Right lobe of liver (tissue), 4 donors: ENCODE measurements around the gene WDR82.

ENCODE experiments used
- POLR2A ChIP-seq: fragments of 450-650 bp; IDR thresholded peaks from one replicate; pipeline ENCODE4 v1.6.1; 2017; ENCODE audit warnings: antibody characterized with exemption, mild to moderate bottlenecking
- TF ChIP-seq, protein P1 (sequence below), 4 donors: fragments of 200-600 bp in 3 of 4; fragments of 450-650 bp in 1 of 4; IDR thresholded peaks; one replicate each; pipeline versions ENCODE4 v1.5.1 to v1.8.0; 2016 to 2022; ENCODE audit warnings: antibody characterized with exemption in 4 of 4, mild to moderate bottlenecking in 2 of 4
- donor health status: DM: no; HTN: no; CAD: no.
- donor health status: DM: no; HTN: no; CAD: no.
- donor health status: DM: no; HTN: yes; CAD: no.

GRCh38 chr3:52213005-52213404 is 65.4 kb downstream of the WDR82 start:
- TF ChIP-seq, protein P1, sequence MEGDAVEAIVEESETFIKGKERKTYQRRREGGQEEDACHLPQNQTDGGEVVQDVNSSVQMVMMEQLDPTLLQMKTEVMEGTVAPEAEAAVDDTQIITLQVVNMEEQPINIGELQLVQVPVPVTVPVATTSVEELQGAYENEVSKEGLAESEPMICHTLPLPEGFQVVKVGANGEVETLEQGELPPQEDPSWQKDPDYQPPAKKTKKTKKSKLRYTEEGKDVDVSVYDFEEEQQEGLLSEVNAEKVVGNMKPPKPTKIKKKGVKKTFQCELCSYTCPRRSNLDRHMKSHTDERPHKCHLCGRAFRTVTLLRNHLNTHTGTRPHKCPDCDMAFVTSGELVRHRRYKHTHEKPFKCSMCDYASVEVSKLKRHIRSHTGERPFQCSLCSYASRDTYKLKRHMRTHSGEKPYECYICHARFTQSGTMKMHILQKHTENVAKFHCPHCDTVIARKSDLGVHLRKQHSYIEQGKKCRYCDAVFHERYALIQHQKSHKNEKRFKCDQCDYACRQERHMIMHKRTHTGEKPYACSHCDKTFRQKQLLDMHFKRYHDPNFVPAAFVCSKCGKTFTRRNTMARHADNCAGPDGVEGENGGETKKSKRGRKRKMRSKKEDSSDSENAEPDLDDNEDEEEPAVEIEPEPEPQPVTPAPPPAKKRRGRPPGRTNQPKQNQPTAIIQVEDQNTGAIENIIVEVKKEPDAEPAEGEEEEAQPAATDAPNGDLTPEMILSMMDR (IDR thresholded peaks at IDR 0.05) = no peak
- no peak for TF ChIP-seq POLR2A
